ENCODE results near the gene IFNGR2. TPM values are rescaled to one million over a fixed set of nuclear protein-coding genes. Genes with fewer than 3 reads are reported as not detected.

IFNGR2 gene
- polyA plus RNA-seq, 1 of the 3 experiments (the other 2 are of a cell fraction): 92.4 TPM

DNA sequence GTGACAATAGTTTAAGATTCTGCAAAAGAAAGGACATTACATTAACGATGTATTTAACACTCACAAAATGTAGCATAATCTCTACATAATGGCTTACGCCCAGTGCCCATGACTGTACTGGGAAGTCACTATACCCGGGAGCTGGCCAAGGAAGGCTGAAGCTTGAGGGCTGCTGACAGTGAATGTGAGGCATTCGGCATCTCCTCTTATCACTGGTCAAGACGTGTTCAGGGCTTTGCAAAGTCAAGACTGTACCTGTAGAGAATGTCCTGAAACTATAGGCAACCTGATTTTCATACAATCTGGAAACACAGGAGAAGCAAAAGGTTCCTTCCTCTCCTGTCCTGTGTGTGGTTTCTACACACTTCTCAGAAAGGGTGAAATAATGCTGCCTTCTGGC is 12.7 kb upstream of the IFNGR2 start (continued):
- TF ChIP-seq, protein P1, sequence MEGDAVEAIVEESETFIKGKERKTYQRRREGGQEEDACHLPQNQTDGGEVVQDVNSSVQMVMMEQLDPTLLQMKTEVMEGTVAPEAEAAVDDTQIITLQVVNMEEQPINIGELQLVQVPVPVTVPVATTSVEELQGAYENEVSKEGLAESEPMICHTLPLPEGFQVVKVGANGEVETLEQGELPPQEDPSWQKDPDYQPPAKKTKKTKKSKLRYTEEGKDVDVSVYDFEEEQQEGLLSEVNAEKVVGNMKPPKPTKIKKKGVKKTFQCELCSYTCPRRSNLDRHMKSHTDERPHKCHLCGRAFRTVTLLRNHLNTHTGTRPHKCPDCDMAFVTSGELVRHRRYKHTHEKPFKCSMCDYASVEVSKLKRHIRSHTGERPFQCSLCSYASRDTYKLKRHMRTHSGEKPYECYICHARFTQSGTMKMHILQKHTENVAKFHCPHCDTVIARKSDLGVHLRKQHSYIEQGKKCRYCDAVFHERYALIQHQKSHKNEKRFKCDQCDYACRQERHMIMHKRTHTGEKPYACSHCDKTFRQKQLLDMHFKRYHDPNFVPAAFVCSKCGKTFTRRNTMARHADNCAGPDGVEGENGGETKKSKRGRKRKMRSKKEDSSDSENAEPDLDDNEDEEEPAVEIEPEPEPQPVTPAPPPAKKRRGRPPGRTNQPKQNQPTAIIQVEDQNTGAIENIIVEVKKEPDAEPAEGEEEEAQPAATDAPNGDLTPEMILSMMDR (IDR thresholded peaks at IDR 0.05): no peak

DNA sequence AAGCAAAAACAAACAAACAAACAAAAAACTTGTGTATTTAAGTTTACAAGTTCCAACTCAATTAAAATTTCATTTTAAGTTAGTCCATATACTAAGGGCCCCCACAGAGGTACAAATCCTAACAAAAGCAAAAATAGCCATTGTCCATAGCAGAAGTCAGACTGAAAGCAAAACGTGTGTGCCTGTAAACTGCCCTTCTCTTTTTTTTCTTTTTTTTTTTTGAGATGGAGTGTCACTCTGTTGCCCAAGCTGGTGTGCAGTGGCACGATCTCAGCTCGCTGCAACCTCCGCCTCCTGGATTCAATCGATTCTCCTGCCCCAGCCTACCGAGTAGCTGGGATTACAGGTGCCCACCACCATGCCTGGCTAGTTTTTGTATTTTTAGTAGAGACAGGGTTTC is 11.6 kb upstream of the IFNGR2 start:
- H4K20me1 ChIP-seq (ENCODE audit: insufficient read depth): no peaks in the 10 kb centered on the region
- CTCF ChIA-PET: interaction anchor here (5.1 kb wide), 1 partner anchor 30 kb away, joined by 19 read pairs; no protein-coding TSS in a partner anchor
- 85% methylated on average over 6 of the region's 6 CpGs for WGBS (ENCODE audit: low lambda C conversion rate)
- no peak overlapping the region for H2AFZ ChIP-seq (ENCODE audit: low read depth)
- DNase-seq: no peak
- peaks cover 0 to 7% of the 10 kb centered on the region in 2 experiments; a peak in 2 of 4 replicates for H3K4me1 ChIP-seq (ENCODE audit: control insufficient read depth in 1 of 2, insufficient read depth in 2 of 2, low read depth in 1 of 2, low read length in 1 of 2)
- H3K36me3 ChIP-seq (replicated peaks in 1 of 2; ENCODE audit: control insufficient read depth in 1 of 2, insufficient read depth in 2 of 2, low read length in 1 of 2): no peaks in the 10 kb centered on the region
- H3K9me2 ChIP-seq: no peaks in the 10 kb centered on the region
- TF ChIP-seq CHD2 (IDR thresholded peaks at IDR 0.05; ENCODE audit: low read length, partially characterized antibody): no peak
- TF ChIP-seq TCF12 (IDR thresholded peaks at IDR 0.05): no peak
- TF ChIP-seq FOXM1 (IDR thresholded peaks at IDR 0.05; ENCODE audit: low read depth): no peak
- TF ChIP-seq TEAD4 (IDR thresholded peaks at IDR 0.05; ENCODE audit: borderline replicate concordance, insufficient read depth): no peak
- TF ChIP-seq, protein P2, sequence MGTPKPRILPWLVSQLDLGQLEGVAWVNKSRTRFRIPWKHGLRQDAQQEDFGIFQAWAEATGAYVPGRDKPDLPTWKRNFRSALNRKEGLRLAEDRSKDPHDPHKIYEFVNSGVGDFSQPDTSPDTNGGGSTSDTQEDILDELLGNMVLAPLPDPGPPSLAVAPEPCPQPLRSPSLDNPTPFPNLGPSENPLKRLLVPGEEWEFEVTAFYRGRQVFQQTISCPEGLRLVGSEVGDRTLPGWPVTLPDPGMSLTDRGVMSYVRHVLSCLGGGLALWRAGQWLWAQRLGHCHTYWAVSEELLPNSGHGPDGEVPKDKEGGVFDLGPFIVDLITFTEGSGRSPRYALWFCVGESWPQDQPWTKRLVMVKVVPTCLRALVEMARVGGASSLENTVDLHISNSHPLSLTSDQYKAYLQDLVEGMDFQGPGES (IDR thresholded peaks at IDR 0.05; ENCODE audit: low read depth, low read length): no peak
- no peak for TF ChIP-seq EP300 (IDR thresholded peaks at IDR 0.05; ENCODE audit: borderline replicate concordance in 1 of 2, low read depth in 1 of 2, low read length in 1 of 2)
- TF ChIP-seq ELF1 (IDR thresholded peaks at IDR 0.05): no peak
- TF ChIP-seq, protein P3, sequence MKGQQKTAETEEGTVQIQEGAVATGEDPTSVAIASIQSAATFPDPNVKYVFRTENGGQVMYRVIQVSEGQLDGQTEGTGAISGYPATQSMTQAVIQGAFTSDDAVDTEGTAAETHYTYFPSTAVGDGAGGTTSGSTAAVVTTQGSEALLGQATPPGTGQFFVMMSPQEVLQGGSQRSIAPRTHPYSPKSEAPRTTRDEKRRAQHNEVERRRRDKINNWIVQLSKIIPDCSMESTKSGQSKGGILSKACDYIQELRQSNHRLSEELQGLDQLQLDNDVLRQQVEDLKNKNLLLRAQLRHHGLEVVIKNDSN (IDR thresholded peaks at IDR 0.05; ENCODE audit: borderline replicate concordance, low read depth): no peak
- no peak for TF ChIP-seq JUND (IDR thresholded peaks at IDR 0.05)
- TF ChIP-seq POLR2AphosphoS5 (IDR thresholded peaks at IDR 0.05; ENCODE audit: low read depth, low read length): no peak
- TF ChIP-seq FOSL2 (IDR thresholded peaks at IDR 0.05; ENCODE audit: borderline replicate concordance, low read depth): no peak
- TF ChIP-seq RXRA (IDR thresholded peaks at IDR 0.05; ENCODE audit: borderline replicate concordance, low read depth): no peak
- TF ChIP-seq, protein P4, sequence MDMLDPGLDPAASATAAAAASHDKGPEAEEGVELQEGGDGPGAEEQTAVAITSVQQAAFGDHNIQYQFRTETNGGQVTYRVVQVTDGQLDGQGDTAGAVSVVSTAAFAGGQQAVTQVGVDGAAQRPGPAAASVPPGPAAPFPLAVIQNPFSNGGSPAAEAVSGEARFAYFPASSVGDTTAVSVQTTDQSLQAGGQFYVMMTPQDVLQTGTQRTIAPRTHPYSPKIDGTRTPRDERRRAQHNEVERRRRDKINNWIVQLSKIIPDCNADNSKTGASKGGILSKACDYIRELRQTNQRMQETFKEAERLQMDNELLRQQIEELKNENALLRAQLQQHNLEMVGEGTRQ (IDR thresholded peaks at IDR 0.05; ENCODE audit: borderline replicate concordance, low read depth, low read length): no peak
- TF ChIP-seq RFX5 (IDR thresholded peaks at IDR 0.05; ENCODE audit: low read length): no peak
- TF ChIP-seq, protein P5, sequence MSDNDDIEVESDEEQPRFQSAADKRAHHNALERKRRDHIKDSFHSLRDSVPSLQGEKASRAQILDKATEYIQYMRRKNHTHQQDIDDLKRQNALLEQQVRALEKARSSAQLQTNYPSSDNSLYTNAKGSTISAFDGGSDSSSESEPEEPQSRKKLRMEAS (IDR thresholded peaks at IDR 0.05; ENCODE audit: low read depth): no peak
- TF ChIP-seq, protein P6, sequence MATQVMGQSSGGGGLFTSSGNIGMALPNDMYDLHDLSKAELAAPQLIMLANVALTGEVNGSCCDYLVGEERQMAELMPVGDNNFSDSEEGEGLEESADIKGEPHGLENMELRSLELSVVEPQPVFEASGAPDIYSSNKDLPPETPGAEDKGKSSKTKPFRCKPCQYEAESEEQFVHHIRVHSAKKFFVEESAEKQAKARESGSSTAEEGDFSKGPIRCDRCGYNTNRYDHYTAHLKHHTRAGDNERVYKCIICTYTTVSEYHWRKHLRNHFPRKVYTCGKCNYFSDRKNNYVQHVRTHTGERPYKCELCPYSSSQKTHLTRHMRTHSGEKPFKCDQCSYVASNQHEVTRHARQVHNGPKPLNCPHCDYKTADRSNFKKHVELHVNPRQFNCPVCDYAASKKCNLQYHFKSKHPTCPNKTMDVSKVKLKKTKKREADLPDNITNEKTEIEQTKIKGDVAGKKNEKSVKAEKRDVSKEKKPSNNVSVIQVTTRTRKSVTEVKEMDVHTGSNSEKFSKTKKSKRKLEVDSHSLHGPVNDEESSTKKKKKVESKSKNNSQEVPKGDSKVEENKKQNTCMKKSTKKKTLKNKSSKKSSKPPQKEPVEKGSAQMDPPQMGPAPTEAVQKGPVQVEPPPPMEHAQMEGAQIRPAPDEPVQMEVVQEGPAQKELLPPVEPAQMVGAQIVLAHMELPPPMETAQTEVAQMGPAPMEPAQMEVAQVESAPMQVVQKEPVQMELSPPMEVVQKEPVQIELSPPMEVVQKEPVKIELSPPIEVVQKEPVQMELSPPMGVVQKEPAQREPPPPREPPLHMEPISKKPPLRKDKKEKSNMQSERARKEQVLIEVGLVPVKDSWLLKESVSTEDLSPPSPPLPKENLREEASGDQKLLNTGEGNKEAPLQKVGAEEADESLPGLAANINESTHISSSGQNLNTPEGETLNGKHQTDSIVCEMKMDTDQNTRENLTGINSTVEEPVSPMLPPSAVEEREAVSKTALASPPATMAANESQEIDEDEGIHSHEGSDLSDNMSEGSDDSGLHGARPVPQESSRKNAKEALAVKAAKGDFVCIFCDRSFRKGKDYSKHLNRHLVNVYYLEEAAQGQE (IDR thresholded peaks at IDR 0.05; ENCODE audit: low read depth, low read length): no peak
- TF ChIP-seq, protein P1 (IDR thresholded peaks at IDR 0.05): no peak
- no peak for TF ChIP-seq YY1 (IDR thresholded peaks at IDR 0.05; ENCODE audit: low read depth)
- no peak overlapping the region for H3K4me3 ChIP-seq (ENCODE audit: low read depth in 2 of 2, low read length in 1 of 2)
- no peaks in the 10 kb centered on the region for H3K79me2 ChIP-seq (ENCODE audit: insufficient read depth)
- no peaks in the 10 kb centered on the region for H3K9me3 ChIP-seq
- peaks cover 16% of the 10 kb centered on the region for H3F3A ChIP-seq (replicated peaks; ENCODE audit: insufficient read depth)
- POLR2A ChIA-PET: no interaction called here
- no peak overlapping the region for H3K4me2 ChIP-seq
- no peak overlapping the region for H3K27ac ChIP-seq (ENCODE audit: low read depth in 2 of 2, low read length in 1 of 2)
- H3K27me3 ChIP-seq (ENCODE audit: insufficient read depth): no peaks in the 10 kb centered on the region
- H3K9ac ChIP-seq: no peak overlapping the region
